22Rv1 (cell line): ENCODE measurements around the gene NEDD4L.

Experiments
- H3K27ac ChIP-seq: fragments of 450-650 bp; 2 replicates; pipeline ENCODE4 v1.5.1; 2017
- CTCF ChIP-seq: fragments of 450-650 bp; IDR thresholded peaks from 2 replicates; pipeline ENCODE4 v1.5.1; 2017; ENCODE audit warnings: mild to moderate bottlenecking
- ZFX ChIP-seq: fragments of 450-650 bp; IDR thresholded peaks from 2 replicates; pipeline ENCODE4 v1.6.1; 2017; ENCODE audit warnings: antibody characterized with exemption, borderline replicate concordance

The NEDD4L gene

GRCh38 chr18:58438161-58438957 is 394.3 kb downstream of the NEDD4L start:
- no peak for TF ChIP-seq ZFX
- no peak for TF ChIP-seq CTCF
- no peak overlapping the region for H3K27ac ChIP-seq

GRCh38 chr18:58438958-58439300 is 394.9 kb downstream of the NEDD4L start:
- H3K27ac ChIP-seq = no peak overlapping the region
- TF ChIP-seq ZFX = no peak
- no peak for TF ChIP-seq CTCF

GRCh38 chr18:58443671-58444070 is 399.6 kb downstream of the NEDD4L start:
- H3K27ac ChIP-seq = no peak overlapping the region
- no peak for TF ChIP-seq ZFX
- no peak for TF ChIP-seq CTCF

- TF ChIP-seq ZFX (no peak), CTCF (no peak)
- no peak overlapping the region for H3K27ac ChIP-seq
Observed at GRCh38 chr18:58446391-58447060, 402.5 kb downstream of the NEDD4L start.

GRCh38 chr18:58447402-58448095 is 403.5 kb downstream of the NEDD4L start:
- TF ChIP-seq ZFX (no peak), CTCF (no peak)
- H3K27ac ChIP-seq = no peak overlapping the region

- TF ChIP-seq CTCF = no peak
- TF ChIP-seq ZFX = no peak
- no peak overlapping the region for H3K27ac ChIP-seq
Observed at GRCh38 chr18:58449464-58449863, 405.4 kb downstream of the NEDD4L start.
